Stimulated activated CD4-positive, alpha-beta T cell treated with anti-CD3 and anti-CD28 coated beads, Interleukin-2, amount 100 ng/mL, for 24 hours (primary cell): ENCODE measurements around the gene COPS9.

Source experiments
- DNase-seq, 2 donors: peaks; one replicate each; pipeline ENCODE4 v3.0.0-alpha.2; 2020

COPS9 gene

GRCh38 chr2:240165661-240166060, 29.6 kb upstream of the COPS9 start:
- DNase-seq: no peak

GRCh38 chr2:240165034-240165433, 28.9 kb upstream of the COPS9 start:
- no peak for DNase-seq

- DNase-seq: no peak
Measured at GRCh38 chr2:240164586-240164985, 28.5 kb upstream of the COPS9 start.

GRCh38 chr2:240163844-240164574, 27.9 kb upstream of the COPS9 start:
- DNase-seq: no peak

GRCh38 chr2:240162939-240163714, 27.0 kb upstream of the COPS9 start:
- no peak for DNase-seq

GRCh38 chr2:240162531-240162930, 26.4 kb upstream of the COPS9 start:
- no peak for DNase-seq

- DNase-seq: no peak
Measured at GRCh38 chr2:240162032-240162431, 25.9 kb upstream of the COPS9 start.

- no peak for DNase-seq
Measured at GRCh38 chr2:240161087-240161750, 25.1 kb upstream of the COPS9 start.

- no peak for DNase-seq
Measured at GRCh38 chr2:240160291-240161086, 24.4 kb upstream of the COPS9 start.

- DNase-seq: no peak
Measured at GRCh38 chr2:240159251-240159839, 23.2 kb upstream of the COPS9 start.

GRCh38 chr2:240157147-240157470, 21.0 kb upstream of the COPS9 start:
- no peak for DNase-seq

GRCh38 chr2:240156435-240157146, 20.5 kb upstream of the COPS9 start:
- no peak for DNase-seq

- no peak for DNase-seq
Measured at GRCh38 chr2:240155745-240156390, 19.8 kb upstream of the COPS9 start.

GRCh38 chr2:240155048-240155744, 19.1 kb upstream of the COPS9 start:
- DNase-seq: no peak

- no peak for DNase-seq
Measured at GRCh38 chr2:240154606-240155005, 18.5 kb upstream of the COPS9 start.

- no peak for DNase-seq
Measured at GRCh38 chr2:240153418-240153817, 17.3 kb upstream of the COPS9 start.

GRCh38 chr2:240151477-240152031, 15.4 kb upstream of the COPS9 start:
- no peak for DNase-seq

GRCh38 chr2:240149943-240150784, 14.1 kb upstream of the COPS9 start:
- DNase-seq: peak; percentile 50 to 52

GRCh38 chr2:240147911-240148587, 11.9 kb upstream of the COPS9 start:
- no peak for DNase-seq
